Endodermal cell (in vitro differentiated cells): Measurements from ENCODE around the gene TMOD3. TPM values are rescaled to one million over a fixed set of nuclear protein-coding genes. Genes with fewer than 3 reads are reported as not detected.

Source experiments
- DNase-seq: peaks from one replicate; pipeline ENCODE4 v3.0.0-alpha.2; 2017
- H3K27ac ChIP-seq: 2 replicates; pipeline ENCODE4 v1.5.1; 2013; ENCODE audit warnings: mild to moderate bottlenecking, low read depth, low read length, moderate library complexity
- H3K27me3 ChIP-seq: 2 replicates; pipeline ENCODE4 v1.6.1; 2013; ENCODE audit warnings: mild to moderate bottlenecking, low read length, moderate library complexity; ENCODE audit not compliant: insufficient read depth, control insufficient read depth, poor library complexity, severe bottlenecking
- H3K36me3 ChIP-seq: 2 replicates; pipeline ENCODE4 v1.7.0; 2013; ENCODE audit warnings: mild to moderate bottlenecking, low read length, moderate library complexity; ENCODE audit not compliant: control insufficient read depth, insufficient read depth
- H3K4me1 ChIP-seq: one replicate; pipeline ENCODE4 v1.7.0; 2013; ENCODE audit warnings: low read length; ENCODE audit not compliant: control insufficient read depth, insufficient read depth
- H3K4me3 ChIP-seq: 2 replicates; pipeline ENCODE4 v1.5.1; 2013; ENCODE audit warnings: mild to moderate bottlenecking, low read length, moderate library complexity
- H3K9ac ChIP-seq: 2 replicates; pipeline ENCODE4 v1.6.1; 2013; ENCODE audit warnings: mild to moderate bottlenecking, low read length, moderate library complexity; ENCODE audit not compliant: poor library complexity, severe bottlenecking; ENCODE audit errors: extremely low read depth
- H3K9me3 ChIP-seq: 2 replicates; pipeline ENCODE4 v1.6.1; 2013; ENCODE audit warnings: mild to moderate bottlenecking, low read length, moderate library complexity; ENCODE audit not compliant: control insufficient read depth
- H3K27ac Mint-ChIP-seq: 2 replicates; pipeline ENCODE4 v1.8.0; 2020; ENCODE audit warnings: mixed read lengths
- H3K27me3 Mint-ChIP-seq: 2 replicates; pipeline ENCODE4 v1.8.0; 2021; ENCODE audit warnings: mild to moderate bottlenecking, mixed read lengths; ENCODE audit not compliant: insufficient read depth
- H3K36me3 Mint-ChIP-seq: 2 replicates; pipeline ENCODE4 v1.8.0; 2020; ENCODE audit warnings: low read depth, mixed read lengths
- H3K4me1 Mint-ChIP-seq: 2 replicates; pipeline ENCODE4 v1.8.0; 2020; ENCODE audit warnings: mixed read lengths
- H3K4me3 Mint-ChIP-seq: 2 replicates; pipeline ENCODE4 v1.8.0; 2020; ENCODE audit warnings: mild to moderate bottlenecking, moderate library complexity, mixed read lengths
- H3K9me3 Mint-ChIP-seq: 2 replicates; pipeline ENCODE4 v1.8.0; 2020; ENCODE audit warnings: mild to moderate bottlenecking, mixed read lengths
- CTCF ChIP-seq: fragments of 200-600 bp; sonication (generic); conservative IDR thresholded peaks from 2 replicates; pipeline ENCODE4 v1.5.0; 2021; ENCODE audit warnings: antibody characterized with exemption, mild to moderate bottlenecking
- WGBS, 2 experiments: methylation state at CpG; one replicate each; pipeline versions ENCODE4 v1.1.5 to v1.1.7; 2013; ENCODE audit warnings: missing lambda C conversion rate in 2 of 2, mixed read lengths in 1 of 2; ENCODE audit not compliant: insufficient coverage in 1 of 2, insufficient read length in 1 of 2; 5-methylcytosine and 5-hydroxymethylcytosine counted together
- total RNA-seq, 2 donors: library from RNA; stranded (reverse); fragmentation: NEBNext Ultra II Directional in 1 of 2; extraction: Animal tissue kit (Norgen Biotek cat#: 25700) in 1 of 2; gene quantifications; 2 replicates in 1 of 2; 3 replicates in 1 of 2; pipeline ENCODE4 v1.2.1, GENCODE V29; 2021

TMOD3 gene
- total RNA-seq, 2 donors from 2014 or later: 39.6 to 44.4 TPM

DNA sequence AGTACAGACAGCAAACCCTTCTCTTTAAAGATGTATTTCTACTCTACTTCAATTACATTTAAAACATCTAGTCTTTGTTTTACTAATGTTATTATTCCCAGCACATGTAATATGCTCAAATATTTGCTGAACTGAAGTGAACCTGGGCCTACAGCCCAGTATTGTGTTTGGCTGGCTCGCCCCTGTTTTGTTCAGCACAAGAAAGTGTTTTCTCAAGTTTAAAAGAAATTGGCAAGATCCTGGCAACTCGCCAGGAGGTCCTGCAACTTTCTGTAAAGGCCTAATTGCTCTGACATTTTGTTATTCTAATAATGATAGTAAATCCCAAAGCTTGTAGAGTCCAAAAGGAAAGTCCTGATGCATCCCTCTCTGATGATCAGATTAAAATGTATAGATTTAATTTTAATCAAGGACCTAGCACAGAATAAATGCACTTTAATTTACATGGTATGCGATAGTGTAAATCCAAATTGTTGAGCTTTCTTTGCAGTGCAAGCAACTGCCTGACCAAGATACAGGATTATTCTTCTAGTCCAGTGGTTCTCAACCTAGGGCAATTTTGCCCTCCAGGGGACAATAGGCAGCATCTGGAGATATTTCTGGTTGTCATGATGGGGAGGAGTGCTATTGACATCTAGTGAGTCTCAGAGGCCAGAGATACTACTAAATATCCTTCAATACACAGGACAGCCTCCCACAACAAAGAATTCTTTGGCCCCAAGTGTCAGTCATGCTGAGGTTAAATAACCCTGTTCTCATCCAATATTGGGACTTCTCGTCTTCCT, 35.7 kb upstream of the TMOD3 start:
- Histone ChIP-seq H3K9me3 (no peaks in the 10 kb centered on the region), H3K36me3 (no peaks in the 10 kb centered on the region), H3K9ac (no peak overlapping the region), H3K27me3 (no peaks in the 10 kb centered on the region), H3K4me3 (no peak overlapping the region), H3K27ac (no peak overlapping the region), H3K4me1 (no peaks in the 10 kb centered on the region)
- WGBS, 2 experiments: 88 to 91% methylated on average over 3 to 4 of the region's 4 CpGs
- Mint-ChIP-seq H3K4me1 (no peaks in the 10 kb centered on the region), H3K27me3 (peaks cover 11% of the 10 kb centered on the region), H3K9me3 (peaks cover 4% of the 10 kb centered on the region), H3K4me3 (no peak overlapping the region), H3K36me3 (no peaks in the 10 kb centered on the region), H3K27ac (no peak overlapping the region)
- no peak for TF ChIP-seq CTCF
- no peak for DNase-seq

- WGBS, 2 experiments: 94 to 95% methylated on average over 7 to 10 of the region's 10 CpGs
- Histone ChIP-seq H3K4me3 (no peak overlapping the region), H3K36me3 (no peaks in the 10 kb centered on the region), H3K4me1 (no peaks in the 10 kb centered on the region), H3K9ac (no peak overlapping the region), H3K27me3 (no peaks in the 10 kb centered on the region), H3K27ac (no peak overlapping the region), H3K9me3 (no peaks in the 10 kb centered on the region)
- no peaks in the 10 kb centered on the region for H3K27me3 Mint-ChIP-seq
- H3K9me3 Mint-ChIP-seq: peaks cover 4% of the 10 kb centered on the region
- no peak for DNase-seq
- no peak overlapping the region for H3K27ac Mint-ChIP-seq
- TF ChIP-seq CTCF: no peak
- H3K4me3 Mint-ChIP-seq: no peak overlapping the region
- no peaks in the 10 kb centered on the region for H3K4me1 Mint-ChIP-seq
- no peaks in the 10 kb centered on the region for H3K36me3 Mint-ChIP-seq
Observed at GRCh38 chr15:51796847-51797401, 32.5 kb upstream of the TMOD3 start.

DNA sequence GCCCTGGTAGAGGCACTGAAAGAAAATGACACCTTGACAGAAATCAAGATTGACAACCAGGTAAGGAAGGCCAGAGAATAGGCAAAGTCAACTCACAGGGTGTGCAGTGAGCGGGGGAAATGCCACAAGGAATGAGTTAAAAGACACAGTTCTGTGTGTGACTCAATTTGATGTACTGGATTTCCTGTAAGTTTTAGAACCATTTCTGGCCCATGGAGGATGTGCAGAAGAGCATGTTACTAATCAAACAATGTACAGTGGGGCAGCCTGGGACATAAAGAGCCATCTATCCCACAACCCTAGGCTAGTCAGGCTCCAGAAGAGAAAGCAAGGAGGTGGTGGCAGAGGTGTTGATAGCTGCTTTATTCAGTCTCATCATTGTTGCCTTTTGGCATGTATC, 31.2 kb upstream of the TMOD3 start:
- Histone ChIP-seq H3K27me3 (no peaks in the 10 kb centered on the region), H3K9ac (no peak overlapping the region), H3K4me1 (no peaks in the 10 kb centered on the region), H3K36me3 (no peaks in the 10 kb centered on the region), H3K27ac (no peak overlapping the region), H3K9me3 (no peaks in the 10 kb centered on the region), H3K4me3 (no peak overlapping the region)
- no peak for DNase-seq
- WGBS, 2 experiments: 98 to 100% methylated on average over 1 of the region's 1 CpG
- Mint-ChIP-seq H3K27me3 (no peaks in the 10 kb centered on the region), H3K36me3 (no peaks in the 10 kb centered on the region), H3K4me1 (no peaks in the 10 kb centered on the region), H3K4me3 (no peak overlapping the region), H3K9me3 (no peaks in the 10 kb centered on the region), H3K27ac (no peak overlapping the region)
- TF ChIP-seq CTCF: no peak
